ENCODE measurements around the gene VSX2. TPM values are rescaled to one million over a fixed set of nuclear protein-coding genes. Genes with fewer than 3 reads are reported as not detected.

Gene VSX2
- total and polyA plus RNA-seq, 2 of the 13 experiments (the other 11 are each of a cell fraction or from before 2014, with no cell fraction given) = 0.05 TPM; not detected in 1

DNA sequence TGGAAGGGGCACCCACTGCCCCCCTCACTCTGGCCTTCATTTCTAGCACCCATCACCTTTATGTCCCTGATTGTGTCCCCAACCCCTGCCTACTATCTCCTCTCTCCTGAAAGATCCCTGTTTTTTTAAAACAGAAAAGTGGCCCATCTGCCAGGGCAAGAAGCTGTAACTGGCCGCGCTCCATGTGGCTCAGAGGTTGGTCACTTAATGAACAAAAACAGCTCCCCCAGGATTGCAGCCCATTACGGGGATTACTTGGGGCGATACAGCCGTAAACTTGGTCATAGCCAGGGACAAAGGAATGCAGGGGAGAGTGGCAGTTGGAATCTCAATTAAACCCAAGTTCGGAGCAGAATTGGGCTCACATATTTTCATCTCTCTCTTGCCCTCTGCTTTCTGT, 34.8 kb upstream of the VSX2 start:
- no peak for DNase-seq (ENCODE audit: low spot score)
- no peak for FAIRE-seq
- intact Hi-C loops (cut with micrococcal nuclease; ENCODE audit: unreplicated experiment) (no loop called here), in situ Hi-C loops (cut with HindIII; ENCODE audit: extremely low pct_ligation_motif_present, low pct_unique_long_range_greater_than_20kb) (no loop called here)
- ATAC-seq = no peak
- ChIA-PET CTCF (ENCODE audit: low intra/inter-chr PET ratio, low total read pairs) (no interaction called here), POLR2A (no interaction called here)
- Histone ChIP-seq H4K20me1 (ENCODE audit: insufficient read depth, low read length) (no peaks in the 10 kb centered on the region), H2AFZ (ENCODE audit: low read length) (no peak overlapping the region), H3K9ac (ENCODE audit: insufficient read depth, low read depth, low read length) (no peak overlapping the region), H3K4me1 (ENCODE audit: insufficient read depth, low read length) (no peaks in the 10 kb centered on the region), H3K27me3 (ENCODE audit: control insufficient read depth in 1 of 2, insufficient read depth in 2 of 2, low read length in 2 of 2) (no peaks in the 10 kb centered on the region; a peak in 1 of 5 replicates), H3K36me3 (replicated peaks in 1 of 2; ENCODE audit: control insufficient read depth in 1 of 2, insufficient read depth in 2 of 2, low read length in 2 of 2) (peaks cover 5 to 12% of the 10 kb centered on the region in 2 experiments; a peak in 4 of 5 replicates), H3K4me3 (replicated peaks in 1 of 3; ENCODE audit: insufficient read depth in 1 of 3, low read depth in 2 of 3, low read length in 3 of 3) (no peak overlapping the region), H3K79me2 (ENCODE audit: insufficient read depth, low read length) (no peaks in the 10 kb centered on the region), H3K4me2 (ENCODE audit: low read depth, low read length) (no peak overlapping the region), H3K9me3 (ENCODE audit: low read length) (no peaks in the 10 kb centered on the region), H3K27ac (ENCODE audit: extremely low read length, insufficient read depth, low read length) (no peak overlapping the region)
- no TSS peak for BruUV-seq (replicated peaks)
- 96% methylated on average over 6 of the region's 6 CpGs for WGBS (ENCODE audit: low lambda C conversion rate)
- TF ChIP-seq THYN1 (CRISPR knock-in tag; IDR thresholded peaks at IDR 0.05; ENCODE audit: borderline replicate concordance, low read depth) (no peak), ZNF484 (CRISPR knock-in tag; IDR thresholded peaks at IDR 0.05; ENCODE audit: borderline replicate concordance, low read depth) (no peak), BRD4 (CRISPR knock-in tag; IDR thresholded peaks at IDR 0.05) (no peak), SP5 (CRISPR knock-in tag; IDR thresholded peaks at IDR 0.05; ENCODE audit: borderline replicate concordance, low read depth) (no peak), ZNF788 (CRISPR knock-in tag; IDR thresholded peaks at IDR 0.05; ENCODE audit: borderline replicate concordance) (no peak), ZNF326 (CRISPR knock-in tag; IDR thresholded peaks at IDR 0.05; ENCODE audit: borderline replicate concordance) (no peak), ADNP (CRISPR knock-in tag; IDR thresholded peaks at IDR 0.05) (no peak), ZNF629 (CRISPR knock-in tag; conservative IDR thresholded peaks at IDR 0.05) (no peak), ETV6 (CRISPR knock-in tag; conservative IDR thresholded peaks at IDR 0.05) (no peak), ZNF644 (CRISPR knock-in tag; IDR thresholded peaks at IDR 0.05; ENCODE audit: low read depth) (no peak)
- TF ChIP-seq, protein P1, sequence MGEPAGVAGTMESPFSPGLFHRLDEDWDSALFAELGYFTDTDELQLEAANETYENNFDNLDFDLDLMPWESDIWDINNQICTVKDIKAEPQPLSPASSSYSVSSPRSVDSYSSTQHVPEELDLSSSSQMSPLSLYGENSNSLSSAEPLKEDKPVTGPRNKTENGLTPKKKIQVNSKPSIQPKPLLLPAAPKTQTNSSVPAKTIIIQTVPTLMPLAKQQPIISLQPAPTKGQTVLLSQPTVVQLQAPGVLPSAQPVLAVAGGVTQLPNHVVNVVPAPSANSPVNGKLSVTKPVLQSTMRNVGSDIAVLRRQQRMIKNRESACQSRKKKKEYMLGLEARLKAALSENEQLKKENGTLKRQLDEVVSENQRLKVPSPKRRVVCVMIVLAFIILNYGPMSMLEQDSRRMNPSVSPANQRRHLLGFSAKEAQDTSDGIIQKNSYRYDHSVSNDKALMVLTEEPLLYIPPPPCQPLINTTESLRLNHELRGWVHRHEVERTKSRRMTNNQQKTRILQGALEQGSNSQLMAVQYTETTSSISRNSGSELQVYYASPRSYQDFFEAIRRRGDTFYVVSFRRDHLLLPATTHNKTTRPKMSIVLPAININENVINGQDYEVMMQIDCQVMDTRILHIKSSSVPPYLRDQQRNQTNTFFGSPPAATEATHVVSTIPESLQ (CRISPR knock-in tag; conservative IDR thresholded peaks at IDR 0.05) = no peak
- TF ChIP-seq, protein P2, sequence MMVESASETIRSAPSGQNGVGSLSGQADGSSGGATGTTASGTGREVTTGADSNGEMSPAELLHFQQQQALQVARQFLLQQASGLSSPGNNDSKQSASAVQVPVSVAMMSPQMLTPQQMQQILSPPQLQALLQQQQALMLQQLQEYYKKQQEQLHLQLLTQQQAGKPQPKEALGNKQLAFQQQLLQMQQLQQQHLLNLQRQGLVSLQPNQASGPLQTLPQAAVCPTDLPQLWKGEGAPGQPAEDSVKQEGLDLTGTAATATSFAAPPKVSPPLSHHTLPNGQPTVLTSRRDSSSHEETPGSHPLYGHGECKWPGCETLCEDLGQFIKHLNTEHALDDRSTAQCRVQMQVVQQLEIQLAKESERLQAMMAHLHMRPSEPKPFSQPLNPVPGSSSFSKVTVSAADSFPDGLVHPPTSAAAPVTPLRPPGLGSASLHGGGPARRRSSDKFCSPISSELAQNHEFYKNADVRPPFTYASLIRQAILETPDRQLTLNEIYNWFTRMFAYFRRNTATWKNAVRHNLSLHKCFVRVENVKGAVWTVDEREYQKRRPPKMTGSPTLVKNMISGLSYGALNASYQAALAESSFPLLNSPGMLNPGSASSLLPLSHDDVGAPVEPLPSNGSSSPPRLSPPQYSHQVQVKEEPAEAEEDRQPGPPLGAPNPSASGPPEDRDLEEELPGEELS (CRISPR knock-in tag; IDR thresholded peaks at IDR 0.05) = no peak
- TF ChIP-seq, protein P3, sequence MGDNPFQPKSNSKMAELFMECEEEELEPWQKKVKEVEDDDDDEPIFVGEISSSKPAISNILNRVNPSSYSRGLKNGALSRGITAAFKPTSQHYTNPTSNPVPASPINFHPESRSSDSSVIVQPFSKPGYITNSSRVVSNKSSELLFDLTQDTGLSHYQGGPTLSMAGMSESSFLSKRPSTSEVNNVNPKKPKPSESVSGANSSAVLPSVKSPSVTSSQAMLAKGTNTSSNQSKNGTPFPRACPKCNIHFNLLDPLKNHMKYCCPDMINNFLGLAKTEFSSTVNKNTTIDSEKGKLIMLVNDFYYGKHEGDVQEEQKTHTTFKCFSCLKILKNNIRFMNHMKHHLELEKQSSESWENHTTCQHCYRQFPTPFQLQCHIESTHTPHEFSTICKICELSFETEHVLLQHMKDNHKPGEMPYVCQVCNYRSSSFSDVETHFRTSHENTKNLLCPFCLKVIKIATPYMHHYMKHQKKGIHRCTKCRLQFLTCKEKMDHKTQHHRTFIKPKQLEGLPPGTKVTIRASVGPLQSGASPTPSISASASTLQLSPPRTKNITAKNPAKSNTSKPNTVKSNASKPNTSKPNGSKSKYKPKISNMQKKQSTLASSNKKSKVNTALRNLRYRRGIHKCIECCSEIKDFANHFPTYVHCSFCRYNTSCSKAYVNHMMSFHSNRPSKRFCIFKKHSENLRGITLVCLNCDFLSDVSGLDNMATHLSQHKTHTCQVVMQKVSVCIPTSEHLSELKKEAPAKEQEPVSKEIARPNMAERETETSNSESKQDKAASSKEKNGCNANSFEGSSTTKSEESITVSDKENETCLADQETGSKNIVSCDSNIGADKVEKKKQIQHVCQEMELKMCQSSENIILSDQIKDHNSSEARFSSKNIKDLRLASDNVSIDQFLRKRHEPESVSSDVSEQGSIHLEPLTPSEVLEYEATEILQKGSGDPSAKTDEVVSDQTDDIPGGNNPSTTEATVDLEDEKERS (CRISPR knock-in tag; IDR thresholded peaks at IDR 0.05) = no peak
- TF ChIP-seq, protein P4, sequence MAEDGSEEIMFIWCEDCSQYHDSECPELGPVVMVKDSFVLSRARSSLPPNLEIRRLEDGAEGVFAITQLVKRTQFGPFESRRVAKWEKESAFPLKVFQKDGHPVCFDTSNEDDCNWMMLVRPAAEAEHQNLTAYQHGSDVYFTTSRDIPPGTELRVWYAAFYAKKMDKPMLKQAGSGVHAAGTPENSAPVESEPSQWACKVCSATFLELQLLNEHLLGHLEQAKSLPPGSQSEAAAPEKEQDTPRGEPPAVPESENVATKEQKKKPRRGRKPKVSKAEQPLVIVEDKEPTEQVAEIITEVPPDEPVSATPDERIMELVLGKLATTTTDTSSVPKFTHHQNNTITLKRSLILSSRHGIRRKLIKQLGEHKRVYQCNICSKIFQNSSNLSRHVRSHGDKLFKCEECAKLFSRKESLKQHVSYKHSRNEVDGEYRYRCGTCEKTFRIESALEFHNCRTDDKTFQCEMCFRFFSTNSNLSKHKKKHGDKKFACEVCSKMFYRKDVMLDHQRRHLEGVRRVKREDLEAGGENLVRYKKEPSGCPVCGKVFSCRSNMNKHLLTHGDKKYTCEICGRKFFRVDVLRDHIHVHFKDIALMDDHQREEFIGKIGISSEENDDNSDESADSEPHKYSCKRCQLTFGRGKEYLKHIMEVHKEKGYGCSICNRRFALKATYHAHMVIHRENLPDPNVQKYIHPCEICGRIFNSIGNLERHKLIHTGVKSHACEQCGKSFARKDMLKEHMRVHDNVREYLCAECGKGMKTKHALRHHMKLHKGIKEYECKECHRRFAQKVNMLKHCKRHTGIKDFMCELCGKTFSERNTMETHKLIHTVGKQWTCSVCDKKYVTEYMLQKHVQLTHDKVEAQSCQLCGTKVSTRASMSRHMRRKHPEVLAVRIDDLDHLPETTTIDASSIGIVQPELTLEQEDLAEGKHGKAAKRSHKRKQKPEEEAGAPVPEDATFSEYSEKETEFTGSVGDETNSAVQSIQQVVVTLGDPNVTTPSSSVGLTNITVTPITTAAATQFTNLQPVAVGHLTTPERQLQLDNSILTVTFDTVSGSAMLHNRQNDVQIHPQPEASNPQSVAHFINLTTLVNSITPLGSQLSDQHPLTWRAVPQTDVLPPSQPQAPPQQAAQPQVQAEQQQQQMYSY (CRISPR knock-in tag; IDR thresholded peaks at IDR 0.05) = no peak

All from HepG2 (cell line).